HepG2 (cell line): ENCODE data around the gene DDX17.

Experiments
- BHLHE40 ChIP-seq: IDR thresholded peaks from 2 replicates; pipeline ENCODE4 v1.6.1; 2011; ENCODE audit warnings: low read length, improper control_type of control experiment
- CBX2 ChIP-seq, 2 experiments: fragments of 200-600 bp in 1 of 2; sonication (generic); formaldehyde crosslinking in 1 of 2; IDR thresholded peaks; 2 replicates each; pipeline versions ENCODE4 v1.7.0 to v1.8.1; 2018 to 2022; ENCODE audit warnings: low read depth in 2 of 2, low read length in 1 of 2, mild to moderate bottlenecking in 1 of 2, missing genetic modification reagents in 1 of 2
- GZF1 ChIP-seq: sonication (generic); formaldehyde crosslinking; IDR thresholded peaks from 2 replicates; pipeline ENCODE4 v1.5.1; 2020; ENCODE audit warnings: mild to moderate bottlenecking, missing genetic modification reagents
- HDAC6 ChIP-seq: fragments of 200-600 bp; sonication (generic); IDR thresholded peaks from 2 replicates; pipeline ENCODE4 v1.7.0; 2017; ENCODE audit warnings: mild to moderate bottlenecking, antibody characterized with exemption, low read length, low read depth
- IRF2 ChIP-seq: IDR thresholded peaks from 2 replicates; pipeline ENCODE4 v1.6.1; 2018; ENCODE audit warnings: missing genetic modification reagents, missing compliant biosample characterization
- NR2F2 ChIP-seq: IDR thresholded peaks from 2 replicates; pipeline ENCODE4 v1.6.1; 2012; ENCODE audit warnings: low read depth, inconsistent platforms, borderline replicate concordance
- RARG ChIP-seq: sonication (generic); formaldehyde crosslinking; IDR thresholded peaks from 2 replicates; pipeline ENCODE4 v1.4.0; 2020; ENCODE audit warnings: low read depth, mild to moderate bottlenecking, missing genetic modification reagents
- RFX5 ChIP-seq: IDR thresholded peaks from 2 replicates; pipeline ENCODE4 v1.6.1; 2011; ENCODE audit warnings: low read depth, low read length, improper control_type of control experiment
- SP1 ChIP-seq, 2 experiments: fragments of 450-650 bp in 1 of 2; sonication (generic) in 1 of 2; formaldehyde crosslinking in 1 of 2; IDR thresholded peaks; 2 replicates each; pipeline versions ENCODE4 v1.4.0 to v1.6.1; 2016 to 2020; ENCODE audit warnings: missing genetic modification reagents in 1 of 2
- ZNF572 ChIP-seq: sonication (generic); formaldehyde crosslinking; IDR thresholded peaks from 2 replicates; pipeline ENCODE4 v1.5.1; 2020; ENCODE audit warnings: mild to moderate bottlenecking, missing genetic modification reagents
- TF ChIP-seq, protein P1 (sequence below): sonication (generic); formaldehyde crosslinking; IDR thresholded peaks from 2 replicates; pipeline ENCODE4 v1.8.0; 2022; ENCODE audit warnings: mild to moderate bottlenecking, missing genetic modification reagents; ENCODE audit not compliant: insufficient replicate concordance
- TF ChIP-seq, protein P2 (sequence below): sonication (generic); formaldehyde crosslinking; IDR thresholded peaks from 2 replicates; pipeline ENCODE4 v1.5.0; 2020; ENCODE audit warnings: mild to moderate bottlenecking, missing genetic modification reagents, moderate library complexity
- TF ChIP-seq, protein P3 (sequence below): sonication (generic); formaldehyde crosslinking; IDR thresholded peaks from 2 replicates; pipeline ENCODE4 v1.4.0; 2020; ENCODE audit warnings: missing genetic modification reagents

DNA sequence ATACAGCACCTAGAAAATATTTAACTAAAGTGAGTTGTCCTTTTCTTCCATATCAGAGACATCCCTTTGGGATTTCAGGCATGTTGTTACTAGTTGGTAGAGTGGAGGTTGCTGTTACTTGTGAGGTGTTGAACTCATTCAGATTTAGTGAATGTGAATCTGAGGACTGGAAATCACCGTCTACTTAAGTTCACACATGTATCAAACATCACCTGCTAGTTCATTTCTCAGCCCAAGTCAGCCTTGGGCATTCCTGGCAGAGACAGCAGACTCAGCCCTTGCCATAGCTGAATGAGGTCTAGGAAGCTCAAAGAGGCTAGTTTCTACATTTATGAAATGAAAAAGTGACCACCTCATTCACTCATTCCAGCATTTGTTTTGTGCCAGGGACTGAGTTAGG lies 28.5 kb downstream of the DDX17 start:
- TF ChIP-seq ZNF572 (CRISPR knock-in tag) (no peak), CBX2 (IDR thresholded peaks at IDR 0.05; ENCODE audit: low read depth, low read length) (no peak), CBX2 (CRISPR knock-in tag; IDR thresholded peaks at IDR 0.05; ENCODE audit: low read depth) (no peak), SP1 (IDR thresholded peaks at IDR 0.05) (no peak), SP1 (CRISPR knock-in tag; IDR thresholded peaks at IDR 0.05) (no peak), GZF1 (no peak), BHLHE40 (no peak), IRF2 (no peak), NR2F2 (no peak), HDAC6 (no peak), RFX5 (no peak), RARG (no peak)
- TF ChIP-seq, protein P1, sequence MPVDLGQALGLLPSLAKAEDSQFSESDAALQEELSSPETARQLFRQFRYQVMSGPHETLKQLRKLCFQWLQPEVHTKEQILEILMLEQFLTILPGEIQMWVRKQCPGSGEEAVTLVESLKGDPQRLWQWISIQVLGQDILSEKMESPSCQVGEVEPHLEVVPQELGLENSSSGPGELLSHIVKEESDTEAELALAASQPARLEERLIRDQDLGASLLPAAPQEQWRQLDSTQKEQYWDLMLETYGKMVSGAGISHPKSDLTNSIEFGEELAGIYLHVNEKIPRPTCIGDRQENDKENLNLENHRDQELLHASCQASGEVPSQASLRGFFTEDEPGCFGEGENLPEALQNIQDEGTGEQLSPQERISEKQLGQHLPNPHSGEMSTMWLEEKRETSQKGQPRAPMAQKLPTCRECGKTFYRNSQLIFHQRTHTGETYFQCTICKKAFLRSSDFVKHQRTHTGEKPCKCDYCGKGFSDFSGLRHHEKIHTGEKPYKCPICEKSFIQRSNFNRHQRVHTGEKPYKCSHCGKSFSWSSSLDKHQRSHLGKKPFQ (CRISPR knock-in tag), result no peak
- TF ChIP-seq, protein P2, sequence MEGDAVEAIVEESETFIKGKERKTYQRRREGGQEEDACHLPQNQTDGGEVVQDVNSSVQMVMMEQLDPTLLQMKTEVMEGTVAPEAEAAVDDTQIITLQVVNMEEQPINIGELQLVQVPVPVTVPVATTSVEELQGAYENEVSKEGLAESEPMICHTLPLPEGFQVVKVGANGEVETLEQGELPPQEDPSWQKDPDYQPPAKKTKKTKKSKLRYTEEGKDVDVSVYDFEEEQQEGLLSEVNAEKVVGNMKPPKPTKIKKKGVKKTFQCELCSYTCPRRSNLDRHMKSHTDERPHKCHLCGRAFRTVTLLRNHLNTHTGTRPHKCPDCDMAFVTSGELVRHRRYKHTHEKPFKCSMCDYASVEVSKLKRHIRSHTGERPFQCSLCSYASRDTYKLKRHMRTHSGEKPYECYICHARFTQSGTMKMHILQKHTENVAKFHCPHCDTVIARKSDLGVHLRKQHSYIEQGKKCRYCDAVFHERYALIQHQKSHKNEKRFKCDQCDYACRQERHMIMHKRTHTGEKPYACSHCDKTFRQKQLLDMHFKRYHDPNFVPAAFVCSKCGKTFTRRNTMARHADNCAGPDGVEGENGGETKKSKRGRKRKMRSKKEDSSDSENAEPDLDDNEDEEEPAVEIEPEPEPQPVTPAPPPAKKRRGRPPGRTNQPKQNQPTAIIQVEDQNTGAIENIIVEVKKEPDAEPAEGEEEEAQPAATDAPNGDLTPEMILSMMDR (CRISPR knock-in tag), result no peak
- TF ChIP-seq, protein P3, sequence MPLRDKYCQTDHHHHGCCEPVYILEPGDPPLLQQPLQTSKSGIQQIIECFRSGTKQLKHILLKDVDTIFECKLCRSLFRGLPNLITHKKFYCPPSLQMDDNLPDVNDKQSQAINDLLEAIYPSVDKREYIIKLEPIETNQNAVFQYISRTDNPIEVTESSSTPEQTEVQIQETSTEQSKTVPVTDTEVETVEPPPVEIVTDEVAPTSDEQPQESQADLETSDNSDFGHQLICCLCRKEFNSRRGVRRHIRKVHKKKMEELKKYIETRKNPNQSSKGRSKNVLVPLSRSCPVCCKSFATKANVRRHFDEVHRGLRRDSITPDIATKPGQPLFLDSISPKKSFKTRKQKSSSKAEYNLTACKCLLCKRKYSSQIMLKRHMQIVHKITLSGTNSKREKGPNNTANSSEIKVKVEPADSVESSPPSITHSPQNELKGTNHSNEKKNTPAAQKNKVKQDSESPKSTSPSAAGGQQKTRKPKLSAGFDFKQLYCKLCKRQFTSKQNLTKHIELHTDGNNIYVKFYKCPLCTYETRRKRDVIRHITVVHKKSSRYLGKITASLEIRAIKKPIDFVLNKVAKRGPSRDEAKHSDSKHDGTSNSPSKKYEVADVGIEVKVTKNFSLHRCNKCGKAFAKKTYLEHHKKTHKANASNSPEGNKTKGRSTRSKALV (CRISPR knock-in tag), result no peak
